Measurements from ENCODE around the gene PHACTR4. TPM values are rescaled to one million over a fixed set of nuclear protein-coding genes. Genes with fewer than 3 reads are reported as not detected.
"Not testable (repeated sequence)": the region's sequence is repeated elsewhere in the genome, so short reads cannot be mapped to it uniquely, and the experiment has no call there.

Gene PHACTR4
- total and polyA plus RNA-seq, 10 of the 15 experiments (the other 5 are each of a cell fraction or from before 2014, with no cell fraction given), result 8.9 to 34.2 (median 12.5) TPM

- Histone ChIP-seq H4K20me1 (ENCODE audit: control insufficient read depth, insufficient read depth) (no peaks in the 10 kb centered on the region), H3K36me3 (ENCODE audit: control insufficient read depth in 2 of 2, insufficient read depth in 2 of 2, low read length in 1 of 2) (no peaks in the 10 kb centered on the region), H3K4me3 (no peak overlapping the region), H3K4me1 (ENCODE audit: control insufficient read depth, insufficient read depth, low read length) (no peaks in the 10 kb centered on the region), H3K9me3 (replicated peaks; ENCODE audit: control insufficient read depth, insufficient read depth, low read length) (no peaks in the 10 kb centered on the region), H2AFZ (ENCODE audit: control insufficient read depth, low read depth, low read length) (no peak overlapping the region), H3K9ac (ENCODE audit: control insufficient read depth, insufficient read depth, low read length) (no peak overlapping the region), H3K79me2 (ENCODE audit: control insufficient read depth, insufficient read depth, low read length) (no peaks in the 10 kb centered on the region), H3K27me3 (replicated peaks in 1 of 2; ENCODE audit: control insufficient read depth in 2 of 2, insufficient read depth in 2 of 2, low read length in 1 of 2) (no peaks in the 10 kb centered on the region), H3K27ac (ENCODE audit: control insufficient read depth, insufficient read depth) (no peak overlapping the region), H3K4me2 (ENCODE audit: control insufficient read depth, insufficient read depth) (no peak overlapping the region)
- ChIA-PET CTCF (interaction anchor here (0.6 to 1.6 kb wide), 2 partner anchors 18 to 94 kb away, joined by 4 to 7 read pairs; no protein-coding TSS in a partner anchor), POLR2A (interaction anchor here (1.2 kb wide), 1 partner anchor 10 kb away, joined by 5 read pairs; no protein-coding TSS in a partner anchor), RAD21 (ENCODE audit: unreplicated experiment) (interaction anchor here (0.8 kb wide), 1 partner anchor 94 kb away, joined by 3 read pairs; no protein-coding TSS in a partner anchor), SMC1A (ENCODE audit: uncharacterized antibody, unreplicated experiment) (interaction anchor here (0.6 to 0.7 kb wide), 2 partner anchors 53 to 170 kb away, joined by 3 to 4 read pairs; no protein-coding TSS in a partner anchor)
- WGBS (ENCODE audit: insufficient coverage, insufficient replicate concordance, low lambda C conversion rate, missing lambda C conversion rate), result 100% methylated on average over 1 of the region's 2 CpGs
- TF ChIP-seq SUPT20H (IDR thresholded peaks at IDR 0.05; ENCODE audit: borderline replicate concordance, control insufficient read depth, low read depth, low read length) (no peak), SPI1 (IDR thresholded peaks at IDR 0.05; ENCODE audit: borderline replicate concordance, insufficient read depth, low read depth, low read length) (no peak), TCF7 (IDR thresholded peaks at IDR 0.05; ENCODE audit: borderline replicate concordance) (no peak), NBN (IDR thresholded peaks at IDR 0.05) (no peak), NKRF (conservative IDR thresholded peaks at IDR 0.05) (no peak), MTA3 (IDR thresholded peaks at IDR 0.05; ENCODE audit: borderline replicate concordance, low read length) (no peak)
- no peak for ATAC-seq
- in situ Hi-C loops (cut with MboI) (no loop called here), intact Hi-C loops (cut with micrococcal nuclease; ENCODE audit: unreplicated experiment) (no loop called here)
- no peak for DNase-seq (ENCODE audit: low read depth, low spot score)
- BruUV-seq (replicated peaks), result no TSS peak
- FAIRE-seq, result no peak
Measured at GRCh38 chr1:28343405-28343804, 26.1 kb upstream of the PHACTR4 start.

- H3K27me3 ChIP-seq (replicated peaks in 1 of 2; ENCODE audit: control insufficient read depth in 2 of 2, insufficient read depth in 2 of 2, low read length in 1 of 2); ATAC-seq; BruUV-seq (replicated peaks); intact Hi-C loops (cut with micrococcal nuclease; ENCODE audit: unreplicated experiment); FAIRE-seq; H3K4me1 ChIP-seq (ENCODE audit: control insufficient read depth, insufficient read depth, low read length); H3K9ac ChIP-seq (ENCODE audit: control insufficient read depth, insufficient read depth, low read length); H3K4me2 ChIP-seq (ENCODE audit: control insufficient read depth, insufficient read depth); H3K36me3 ChIP-seq (ENCODE audit: control insufficient read depth in 2 of 2, insufficient read depth in 2 of 2, low read length in 1 of 2); H3K79me2 ChIP-seq (ENCODE audit: control insufficient read depth, insufficient read depth, low read length); H4K20me1 ChIP-seq (ENCODE audit: control insufficient read depth, insufficient read depth); H3K27ac ChIP-seq (ENCODE audit: control insufficient read depth, insufficient read depth); H2AFZ ChIP-seq (ENCODE audit: control insufficient read depth, low read depth, low read length); DNase-seq (ENCODE audit: low read depth, low spot score); in situ Hi-C loops (cut with MboI); H3K4me3 ChIP-seq; H3K9me3 ChIP-seq (replicated peaks; ENCODE audit: control insufficient read depth, insufficient read depth, low read length): not testable (repeated sequence)
- RAD21 ChIA-PET (ENCODE audit: unreplicated experiment), result interaction anchor here (0.6 to 2.0 kb wide), 5 partner anchors 9 to 523 kb away, joined by 3 to 13 read pairs (median 3); no protein-coding TSS in a partner anchor
- POLR2A ChIA-PET, result interaction anchor here (0.6 to 2.1 kb wide), 4 partner anchors 10 to 220 kb away, joined by 3 to 5 read pairs (median 4); no protein-coding TSS in a partner anchor
- WGBS (ENCODE audit: insufficient coverage, insufficient replicate concordance, low lambda C conversion rate, missing lambda C conversion rate), result 98% methylated on average over 8 of the region's 8 CpGs
- SMC1A ChIA-PET (ENCODE audit: uncharacterized antibody, unreplicated experiment), result interaction anchor here (0.7 to 4.1 kb wide), 5 partner anchors 11 to 250 kb away, joined by 3 to 34 read pairs (median 3); no protein-coding TSS in a partner anchor
- CTCF ChIA-PET, result interaction anchor here (0.7 to 10.3 kb wide), 4 partner anchors 9 to 248 kb away, joined by 3 to 138 read pairs (median 14); no protein-coding TSS in a partner anchor
Measured at GRCh38 chr1:28353248-28353810, 16.2 kb upstream of the PHACTR4 start.
